Lung (tissue), 12 donors: ENCODE results near the gene ZNF710. TPM values are rescaled to one million over a fixed set of nuclear protein-coding genes. Genes with fewer than 3 reads are reported as not detected.
A peak's percentile ranks its signal among the peaks of the same experiment; 100 is the strongest.

Experiments
- ATAC-seq: fragments of 200-7000 bp; cut with Tn5 transposase; one replicate; pipeline ENCODE4 v1.9.1; 2020; ENCODE audit warnings: moderate number of reproducible peaks; ENCODE audit not compliant: insufficient read depth, low FRiP score
- DNase-seq, 3 donors: peaks; one replicate each; pipeline ENCODE4 v3.0.0-alpha.2; 2013 to 2017
- H3K27ac ChIP-seq, 2 donors: one replicate each; pipeline ENCODE4 v1.5.1; 2013; ENCODE audit warnings: mild to moderate bottlenecking in 2 of 2, moderate library complexity in 2 of 2, control low read depth in 1 of 2, inconsistent platforms in 1 of 2, low read depth in 1 of 2, low read length in 1 of 2
- H3K27me3 ChIP-seq, 3 donors: one replicate each; pipeline ENCODE4 v1.5.1; 2013; ENCODE audit warnings: low read length in 2 of 3; ENCODE audit not compliant: control insufficient read depth in 3 of 3, insufficient read depth in 3 of 3
- H3K36me3 ChIP-seq, 4 donors: one replicate each; pipeline ENCODE4 v1.5.1; 2013; ENCODE audit warnings: low read length in 4 of 4, mild to moderate bottlenecking in 1 of 4, moderate library complexity in 1 of 4; ENCODE audit not compliant: control insufficient read depth in 4 of 4, insufficient read depth in 4 of 4
- H3K4me1 ChIP-seq, 5 donors: one replicate each; pipeline ENCODE4 v1.5.1; 2013; ENCODE audit warnings: low read length in 5 of 5, mild to moderate bottlenecking in 2 of 5, moderate library complexity in 1 of 5; ENCODE audit not compliant: control insufficient read depth in 5 of 5, insufficient read depth in 5 of 5
- H3K4me3 ChIP-seq: one replicate; pipeline ENCODE4 v1.5.1; 2013; ENCODE audit warnings: mild to moderate bottlenecking, control low read depth, moderate library complexity
- H3K9ac ChIP-seq, 2 donors: one replicate each; pipeline ENCODE4 v1.5.1; 2013; ENCODE audit warnings: low read length in 2 of 2, control low read depth in 1 of 2; ENCODE audit not compliant: insufficient read depth in 1 of 2
- H3K9me3 ChIP-seq, 4 donors: one replicate each; pipeline ENCODE4 v1.5.1; 2013; ENCODE audit warnings: low read length in 3 of 4, mild to moderate bottlenecking in 1 of 4, moderate library complexity in 1 of 4; ENCODE audit not compliant: control insufficient read depth in 4 of 4, insufficient read depth in 3 of 4
- CTCF ChIP-seq: IDR thresholded peaks from 2 replicates; pipeline ENCODE4 v1.5.1; 2012; ENCODE audit warnings: mild to moderate bottlenecking; ENCODE audit errors: control extremely low read depth, extremely low read depth
- WGBS, 2 donors: extraction: QIAGEN DNeasy Blood & Tissue Kit; methylation state at CpG; one replicate each; pipeline ENCODE4 v1.1.7; 2013; 5-methylcytosine and 5-hydroxymethylcytosine counted together
- polyA plus RNA-seq, 2 donors: library from polyadenylated mRNA; stranded (reverse); fragments of 200-250 nt; gene quantifications; one replicate each; pipeline ENCODE4 v1.2.1, GENCODE V29; 2013
- total RNA-seq, 2 donors: library from RNA; depleted of rRNA in 1 of 2; stranded (reverse); fragments of >200 nt in 1 of 2; gene quantifications; one replicate each; pipeline ENCODE4 v1.2.1, GENCODE V29; 2014 to 2021
- donor health status: control.
- donor health status: control.
- donor health status: Bipolar disorder and iron deficiency.
- donor health status: healthy.
- donor health status: DM: yes; HTN: yes; CAD: no.

Gene ZNF710
- total and polyA plus RNA-seq, 4 donors, result 19.6 to 49.1 (median 38.6) TPM

- H3K36me3 ChIP-seq, result no peaks in the 10 kb centered on the region
- 32 to 51% methylated on average over 3 of the region's 3 CpGs for WGBS, 2 donors
- ATAC-seq (no peak), DNase-seq (no peak)
- TF ChIP-seq CTCF, result no peak
- no peaks in the 10 kb centered on the region for H3K9me3 ChIP-seq
- H3K9ac ChIP-seq, result no peak overlapping the region
- H3K4me3 ChIP-seq, result no peak overlapping the region
- H3K27ac ChIP-seq, result peak overlapping the region in 1 of 2 donors; percentile 62
- H3K27me3 ChIP-seq, result no peaks in the 10 kb centered on the region
- peaks cover 0 to 55% (median 41%) of the 10 kb centered on the region in 5 donors for H3K4me1 ChIP-seq
These were observed 37.5 kb downstream of the ZNF710 start for GRCh38 chr15:90038632-90039095.

GRCh38 chr15:90039996-90040395 is 38.9 kb downstream of the ZNF710 start:
- no peak for ATAC-seq

GRCh38 chr15:90040618-90041017 is 39.5 kb downstream of the ZNF710 start:
- no peak overlapping the region for H3K4me3 ChIP-seq
- no peak overlapping the region for H3K27ac ChIP-seq
- 35 to 48% methylated on average over 6 of the region's 6 CpGs for WGBS, 2 donors
- no peak for ATAC-seq
- peaks cover 0 to 36% (median 26%) of the 10 kb centered on the region in 5 donors for H3K4me1 ChIP-seq
- no peaks in the 10 kb centered on the region for H3K27me3 ChIP-seq
- peak in 1 of 3 donors; percentile 53 for DNase-seq
- H3K9me3 ChIP-seq, result no peaks in the 10 kb centered on the region
- no peak overlapping the region for H3K9ac ChIP-seq
- no peak for TF ChIP-seq CTCF
- peaks cover 0 to 4% (median under 1%) of the 10 kb centered on the region in 4 donors for H3K36me3 ChIP-seq

More at GRCh38 chr15:90039996-90040395, 38.9 kb downstream of the ZNF710 start:
- peaks cover 0 to 42% (median 28%) of the 10 kb centered on the region in 5 donors for H3K4me1 ChIP-seq
- H3K36me3 ChIP-seq, result peaks cover 0 to 2% (median under 1%) of the 10 kb centered on the region in 4 donors
- H3K4me3 ChIP-seq, result no peak overlapping the region
- no peak for DNase-seq
- peak overlapping the region in 1 of 2 donors; percentile 27 for H3K9ac ChIP-seq
- H3K9me3 ChIP-seq, result no peaks in the 10 kb centered on the region
- no peaks in the 10 kb centered on the region for H3K27me3 ChIP-seq
- 50 to 53% methylated on average over 5 of the region's 5 CpGs for WGBS, 2 donors
- peak overlapping the region in 1 of 2 donors; percentile 26 for H3K27ac ChIP-seq
- no peak for TF ChIP-seq CTCF

- Histone ChIP-seq H3K4me3 (no peak overlapping the region), H3K36me3 (peaks cover 0 to 4% (median under 1%) of the 10 kb centered on the region in 4 donors), H3K9me3 (no peaks in the 10 kb centered on the region), H3K27me3 (no peaks in the 10 kb centered on the region), H3K27ac (no peak overlapping the region), H3K9ac (no peak overlapping the region), H3K4me1 (peaks cover 0 to 35% (median 28%) of the 10 kb centered on the region in 5 donors)
- TF ChIP-seq CTCF, result no peak
- WGBS, 2 donors, result 94 to 96% methylated on average over 12 of the region's 12 CpGs
- no peak for DNase-seq
- no peak for ATAC-seq
These were observed 41.2 kb downstream of the ZNF710 start for GRCh38 chr15:90042356-90042755.
